ENCODE data around the gene P4HB.

- TF ChIP-seq POLR2A (IDR thresholded peaks at IDR 0.05): no peak
- no peak for TF ChIP-seq CTCF (IDR thresholded peaks at IDR 0.05 in 4 of 5, conservative IDR thresholded peaks at IDR 0.05 in 1 of 5)
Measured at GRCh38 chr17:81842378-81842724, 18.0 kb downstream of the P4HB start.

Data from gastrocnemius medialis (tissue), 4 donors.